Sciatic nerve (tissue), 2 donors: ENCODE data around the gene CRPPA. TPM values are rescaled to one million over a fixed set of nuclear protein-coding genes. Genes with fewer than 3 reads are reported as not detected.

Experiments
- ATAC-seq: fragments of 200-7000 bp; cut with Tn5 transposase; one replicate; pipeline ENCODE4 v1.9.1; 2020; ENCODE audit warnings: mild to moderate bottlenecking, moderate library complexity
- DNase-seq: peaks from one replicate; pipeline ENCODE4 v3.0.0-alpha.2; 2020; ENCODE audit warnings: low spot score
- intact Hi-C: fragments of 100-400 bp; cut with DNase I; formaldehyde crosslinking; loops from one replicate; pipeline ENCODE4 v1.14.2; 2022
- total RNA-seq: library from RNA; stranded (reverse); fragmentation: NEBNext Ultra II Directional; extraction: Animal tissue kit (Norgen Biotek cat#: 25700); gene quantifications from one replicate; pipeline ENCODE4 v1.2.1, GENCODE V29; 2021
- donor health status: DM: no; HTN: no; CAD: no.
- donor health status: DM: no; HTN: no; CAD: no.

CRPPA gene
- total RNA-seq, 1 donor from 2014 or later = 9.9 TPM

GRCh38 chr7:16428672-16429071, 7.3 kb upstream of the CRPPA start:
- DNase-seq = no peak
- ATAC-seq = no peak
- intact Hi-C loops = no loop called here

GRCh38 chr7:16428182-16428581, 6.8 kb upstream of the CRPPA start:
- ATAC-seq (no peak), DNase-seq (no peak)
- intact Hi-C loops = no loop called here

GRCh38 chr7:16423761-16424160, 2.4 kb upstream of the CRPPA start:
- intact Hi-C loops = no loop called here
- no peak for DNase-seq
- no peak for ATAC-seq

- ATAC-seq (no peak), DNase-seq (no peak)
- intact Hi-C loops = no loop called here
Observed at GRCh38 chr7:16422917-16423316, 1.6 kb upstream of the CRPPA start.

GRCh38 chr7:16422103-16422435, 731 bp upstream of the CRPPA start:
- intact Hi-C loops = no loop called here
- ATAC-seq (no peak), DNase-seq (no peak)

GRCh38 chr7:16420649-16421332, 547 bp downstream of the CRPPA start:
- DNase-seq = peak; percentile 93
- intact Hi-C loops = no loop called here
- peak; percentile 98 for ATAC-seq

- DNase-seq (no peak), ATAC-seq (no peak)
- intact Hi-C loops = no loop called here
Observed at GRCh38 chr7:16420329-16420648, 1.0 kb downstream of the CRPPA start.

- ATAC-seq = no peak
- intact Hi-C loops = no loop called here
- no peak for DNase-seq
Observed at GRCh38 chr7:16419859-16420258, 1.5 kb downstream of the CRPPA start.

- intact Hi-C loops = no loop called here
- no peak for DNase-seq
- no peak for ATAC-seq
Observed at GRCh38 chr7:16419126-16419525, 2.2 kb downstream of the CRPPA start.

GRCh38 chr7:16417906-16418305, 3.4 kb downstream of the CRPPA start:
- DNase-seq = no peak
- ATAC-seq = no peak
- intact Hi-C loops = no loop called here

GRCh38 chr7:16416289-16417282, 4.8 kb downstream of the CRPPA start:
- intact Hi-C loops = no loop called here
- DNase-seq = no peak
- ATAC-seq = no peak

- DNase-seq = no peak
- intact Hi-C loops = no loop called here
- ATAC-seq = no peak
Observed at GRCh38 chr7:16412274-16413254, 8.8 kb downstream of the CRPPA start.

- intact Hi-C loops = no loop called here
- ATAC-seq (no peak), DNase-seq (no peak)
Observed at GRCh38 chr7:16411391-16411790, 9.9 kb downstream of the CRPPA start.

- ATAC-seq (peak; percentile 80), DNase-seq (no peak)
- intact Hi-C loops = loop anchor here (5.0 kb wide), 1 partner anchor 1852 kb away; no protein-coding TSS in a partner anchor
Observed at GRCh38 chr7:16409777-16410176, 11.6 kb downstream of the CRPPA start.

GRCh38 chr7:16404636-16405035, 16.7 kb downstream of the CRPPA start:
- ATAC-seq = no peak
- intact Hi-C loops = loop anchor here (5.0 kb wide), 1 partner anchor 1847 kb away; no protein-coding TSS in a partner anchor

GRCh38 chr7:16403475-16403874, 17.9 kb downstream of the CRPPA start:
- no peak for ATAC-seq
- no peak for DNase-seq
- intact Hi-C loops = no loop called here

More at GRCh38 chr7:16404636-16405035, 16.7 kb downstream of the CRPPA start:
- DNase-seq = no peak

- ATAC-seq = no peak
- intact Hi-C loops = no loop called here
Observed at GRCh38 chr7:16402940-16403339, 18.4 kb downstream of the CRPPA start.

GRCh38 chr7:16402091-16402490, 19.2 kb downstream of the CRPPA start:
- DNase-seq (no peak), ATAC-seq (no peak)
- intact Hi-C loops = no loop called here

More at GRCh38 chr7:16402940-16403339, 18.4 kb downstream of the CRPPA start:
- no peak for DNase-seq

GRCh38 chr7:16400893-16401275, 20.5 kb downstream of the CRPPA start:
- ATAC-seq (no peak), DNase-seq (no peak)
- intact Hi-C loops = no loop called here
